Left colon (tissue), 2 donors: ENCODE measurements around the gene SYT3. TPM values are rescaled to one million over a fixed set of nuclear protein-coding genes. Genes with fewer than 3 reads are reported as not detected.

Experiments used
- total RNA-seq, 2 donors: library from RNA; stranded (reverse); fragmentation: NEBNext Ultra II Directional; extraction: Animal tissue kit (Norgen Biotek cat#: 25700); gene quantifications; one replicate each; pipeline ENCODE4 v1.2.1, GENCODE V29; 2021
- donor health status: DM: no; HTN: no; CAD: no.
- donor health status: DM: yes; HTN: yes; CAD: no.

The SYT3 gene
- total RNA-seq, 2 donors from 2014 or later, result not detected

Other genes with a start within 250 kb of the SYT3 start
- gene SPIB, start 220.9 kb downstream of the SYT3 start, total RNA-seq, result 10 to 100 TPM; 48.2 to 93.6 TPM
- under 1 TPM in 1 of 2 donors, not detected in 1; 0.06 TPM for gene MYBPC2, start 207.0 kb downstream of the SYT3 start, total RNA-seq
- 100 to 1,000 TPM; 125 to 132 TPM for gene EMC10, start 163.4 kb downstream of the SYT3 start, total RNA-seq
- 1 to 10 TPM; 1.5 to 3.1 TPM for gene GARIN5A, start 163.0 kb downstream of the SYT3 start, total RNA-seq
- 10 to 100 TPM; 32.7 to 35.6 TPM for gene JOSD2, start 128.7 kb downstream of the SYT3 start, total RNA-seq
- not detected for gene ASPDH, start 126.0 kb downstream of the SYT3 start, total RNA-seq
- gene LRRC4B, start 71.4 kb downstream of the SYT3 start, total RNA-seq, result 1 to 10 TPM in 1 of 2 donors, under 1 TPM in 1; 0.89 to 1.2 TPM
- not detected for gene C19orf81, start 9.6 kb upstream of the SYT3 start, total RNA-seq
- gene SHANK1, start 79.9 kb upstream of the SYT3 start, total RNA-seq, result under 1 TPM; 0.21 to 0.36 TPM
- 1 to 10 TPM; 2.1 to 5.7 TPM for gene CLEC11A, start 83.5 kb upstream of the SYT3 start, total RNA-seq
- gene GPR32, start 130.6 kb upstream of the SYT3 start, total RNA-seq, result not detected
- gene ACP4, start 150.5 kb upstream of the SYT3 start, total RNA-seq, result not detected
- 100 to 1,000 TPM; 182 to 236 TPM for gene KLK1, start 183.9 kb upstream of the SYT3 start, total RNA-seq
- gene KLK15, start 193.7 kb upstream of the SYT3 start, total RNA-seq, result 1 to 10 TPM; 4.5 to 8.5 TPM
- 10 to 100 TPM in 1 of 2 donors, 1 to 10 TPM in 1; 5.7 to 11.7 TPM for gene KLK3, start 215.0 kb upstream of the SYT3 start, total RNA-seq
- gene KLK2, start 233.6 kb upstream of the SYT3 start, total RNA-seq, result under 1 TPM in 1 of 2 donors, not detected in 1; 0.12 TPM